ENCODE results near the gene GRWD1. TPM values are rescaled to one million over a fixed set of nuclear protein-coding genes. Genes with fewer than 3 reads are reported as not detected.

Gene GRWD1
- total and polyA plus RNA-seq, 2 of the 4 experiments (the other 2 are of a cell fraction), result 22.0 to 22.5 TPM

DNA sequence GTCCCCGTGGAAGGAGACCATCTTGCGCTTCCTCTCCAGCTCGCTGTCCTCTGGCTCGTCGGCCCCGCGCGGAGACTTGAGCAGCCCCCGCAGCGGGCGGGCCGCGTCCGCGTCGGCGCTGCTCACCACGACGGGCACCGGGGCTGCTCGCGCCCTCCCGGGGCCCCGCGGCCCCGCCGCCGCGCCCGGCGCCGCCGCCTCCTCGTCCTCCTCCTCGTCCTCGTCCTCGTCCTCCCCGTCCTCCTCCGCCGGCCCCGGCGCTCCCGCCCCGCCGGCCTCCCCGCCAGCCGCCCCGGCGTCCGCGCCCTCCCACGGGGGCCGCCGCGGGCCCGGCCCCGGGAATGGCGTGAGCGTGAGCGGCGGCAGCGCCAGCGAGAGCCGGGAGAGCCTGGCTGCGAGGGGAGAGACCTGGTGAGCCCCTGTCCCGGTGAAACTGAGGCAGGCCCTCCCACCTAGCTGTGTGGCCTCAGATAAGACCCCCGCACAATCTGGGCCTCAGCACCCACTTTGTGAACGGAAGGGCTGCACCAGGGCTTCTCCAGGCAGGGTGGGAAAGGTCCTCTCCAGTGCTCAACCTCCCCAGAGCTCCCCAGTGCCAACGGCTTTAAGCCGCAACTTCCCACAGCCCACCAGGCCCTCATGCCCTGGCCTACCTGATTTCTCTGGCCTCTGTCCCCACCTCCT is 48.1 kb downstream of the GRWD1 start (continued):
- no peak for TF ChIP-seq BHLHE40 (IDR thresholded peaks at IDR 0.05; ENCODE audit: low read depth, low read length)

DNA sequence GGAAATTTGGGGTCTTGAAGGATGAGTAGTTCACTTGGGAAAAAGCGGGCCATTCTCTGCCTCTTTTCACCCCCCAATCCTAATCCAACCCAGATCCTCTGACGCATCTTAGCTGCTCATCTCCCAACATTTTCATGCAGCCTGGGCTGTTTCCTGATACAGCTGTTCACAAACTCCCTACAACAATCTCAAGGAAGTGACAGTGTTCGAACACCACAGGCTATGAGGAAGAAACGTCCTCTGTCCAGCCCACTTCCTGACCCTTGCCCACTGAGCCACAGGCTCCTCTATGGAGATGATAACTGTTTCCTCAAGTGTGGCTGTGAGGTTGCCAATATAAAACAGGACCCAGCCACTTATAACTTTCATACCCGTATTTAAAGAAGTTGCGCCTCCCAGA is 49.6 kb downstream of the GRWD1 start:
- H3K9me1 ChIP-seq (ENCODE audit: insufficient read depth, low read length), result peaks cover 4% of the 10 kb centered on the region
- H3K4me3 ChIP-seq (ENCODE audit: insufficient read depth, low read depth, low read length), result no peak overlapping the region
- CTCF ChIA-PET, result interaction anchor here (1.1 to 1.5 kb wide), 2 partner anchors 50 to 104 kb away, joined by 3 read pairs; partner anchors contain the start of gene KDELR1
- no peak overlapping the region for H3K9ac ChIP-seq (ENCODE audit: low read depth, low read length)
- no peak overlapping the region for H3K23ac ChIP-seq (ENCODE audit: low read depth, low read length)
- DNase-seq (no peak), ATAC-seq (ENCODE audit: low read depth) (no peak)
- H3K27me3 ChIP-seq (ENCODE audit: control insufficient read depth, insufficient read depth, low read length), result peaks cover 25% of the 10 kb centered on the region
- H4K8ac ChIP-seq (ENCODE audit: low read depth in 2 of 2, low read length in 2 of 2), result no peak overlapping the region
- H3K36me3 ChIP-seq (ENCODE audit: control insufficient read depth, insufficient read depth, low read length), result no peaks in the 10 kb centered on the region
- no peak overlapping the region for H4K91ac ChIP-seq (ENCODE audit: insufficient read depth, low read depth, low read length)
- POLR2A ChIA-PET (ENCODE audit: unreplicated experiment), result no interaction called here
- H2AK9ac ChIP-seq (replicated peaks; ENCODE audit: low read depth, low read length, poor library complexity), result no peak overlapping the region
- no peak overlapping the region for H4K5ac ChIP-seq (ENCODE audit: low read depth, low read length)
- no peak overlapping the region for H2BK20ac ChIP-seq (ENCODE audit: low read depth, low read length)
- intact Hi-C loops (cut with micrococcal nuclease) (no loop called here), dilution Hi-C loops (cut with HindIII; ENCODE audit: low sequenced_read_pairs, unreplicated experiment) (no loop called here), in situ Hi-C loops (cut with MboI; ENCODE audit: low sequenced_read_pairs) (no loop called here)
- H3K79me1 ChIP-seq (ENCODE audit: low read depth in 1 of 2, low read length in 2 of 2), result peaks cover 0 to 9% of the 10 kb centered on the region in 2 experiments; a peak in 1 of 4 replicates
- no peak overlapping the region for H3K18ac ChIP-seq (ENCODE audit: low read depth, low read length)
- WGBS, 2 experiments (ENCODE audit: extremely low coverage in 2 of 2, insufficient read length in 1 of 2), result no CpG with 5 or more reads among the region's 6 CpGs
- no peak overlapping the region for H3K4ac ChIP-seq (ENCODE audit: low read depth, low read length)
- H3K4me2 ChIP-seq (ENCODE audit: low read depth, low read length), result no peak overlapping the region
- H3K14ac ChIP-seq (replicated peaks; ENCODE audit: low read depth, low read length), result no peak overlapping the region
- no TSS peak for BruUV-seq (replicated peaks)
- no peak overlapping the region for H2BK15ac ChIP-seq (ENCODE audit: low read depth, low read length)
- no peak overlapping the region for H3K27ac ChIP-seq (ENCODE audit: insufficient read depth, low read length)
- no peak overlapping the region for H2BK120ac ChIP-seq (ENCODE audit: low read depth, low read length)
- H3K56ac ChIP-seq (ENCODE audit: extremely low read depth, insufficient read depth, low read length), result no peak overlapping the region
- TF ChIP-seq POLR2A (IDR thresholded peaks at IDR 0.05; ENCODE audit: low read depth, low read length), result no peak
- no peak for TF ChIP-seq MXI1 (IDR thresholded peaks at IDR 0.05; ENCODE audit: borderline replicate concordance, low read depth, low read length)
- TF ChIP-seq, protein P1, sequence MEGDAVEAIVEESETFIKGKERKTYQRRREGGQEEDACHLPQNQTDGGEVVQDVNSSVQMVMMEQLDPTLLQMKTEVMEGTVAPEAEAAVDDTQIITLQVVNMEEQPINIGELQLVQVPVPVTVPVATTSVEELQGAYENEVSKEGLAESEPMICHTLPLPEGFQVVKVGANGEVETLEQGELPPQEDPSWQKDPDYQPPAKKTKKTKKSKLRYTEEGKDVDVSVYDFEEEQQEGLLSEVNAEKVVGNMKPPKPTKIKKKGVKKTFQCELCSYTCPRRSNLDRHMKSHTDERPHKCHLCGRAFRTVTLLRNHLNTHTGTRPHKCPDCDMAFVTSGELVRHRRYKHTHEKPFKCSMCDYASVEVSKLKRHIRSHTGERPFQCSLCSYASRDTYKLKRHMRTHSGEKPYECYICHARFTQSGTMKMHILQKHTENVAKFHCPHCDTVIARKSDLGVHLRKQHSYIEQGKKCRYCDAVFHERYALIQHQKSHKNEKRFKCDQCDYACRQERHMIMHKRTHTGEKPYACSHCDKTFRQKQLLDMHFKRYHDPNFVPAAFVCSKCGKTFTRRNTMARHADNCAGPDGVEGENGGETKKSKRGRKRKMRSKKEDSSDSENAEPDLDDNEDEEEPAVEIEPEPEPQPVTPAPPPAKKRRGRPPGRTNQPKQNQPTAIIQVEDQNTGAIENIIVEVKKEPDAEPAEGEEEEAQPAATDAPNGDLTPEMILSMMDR (conservative IDR thresholded peaks at IDR 0.05; ENCODE audit: low read depth, low read length), result no peak
- TF ChIP-seq BHLHE40 (IDR thresholded peaks at IDR 0.05; ENCODE audit: low read depth, low read length), result no peak
- no peak for TF ChIP-seq RCOR1 (IDR thresholded peaks at IDR 0.05; ENCODE audit: insufficient replicate concordance, low read length)
- no peak for TF ChIP-seq RAD21 (IDR thresholded peaks at IDR 0.05; ENCODE audit: low read length)
- TF ChIP-seq CEBPB (IDR thresholded peaks at IDR 0.05; ENCODE audit: low read depth, low read length), result no peak
- TF ChIP-seq CHD1 (IDR thresholded peaks at IDR 0.05; ENCODE audit: low read depth, low read length), result no peak
- TF ChIP-seq NFE2L2 (IDR thresholded peaks at IDR 0.05; ENCODE audit: low read depth, low read length), result no peak
- no peak for TF ChIP-seq MAFK (IDR thresholded peaks at IDR 0.05; ENCODE audit: low read depth, low read length)
- TF ChIP-seq MAZ (IDR thresholded peaks at IDR 0.05; ENCODE audit: borderline replicate concordance, low read depth, low read length), result no peak
- no peak for TF ChIP-seq ELK1 (IDR thresholded peaks at IDR 0.05; ENCODE audit: borderline replicate concordance, low read depth, low read length)
- TF ChIP-seq, protein P2, sequence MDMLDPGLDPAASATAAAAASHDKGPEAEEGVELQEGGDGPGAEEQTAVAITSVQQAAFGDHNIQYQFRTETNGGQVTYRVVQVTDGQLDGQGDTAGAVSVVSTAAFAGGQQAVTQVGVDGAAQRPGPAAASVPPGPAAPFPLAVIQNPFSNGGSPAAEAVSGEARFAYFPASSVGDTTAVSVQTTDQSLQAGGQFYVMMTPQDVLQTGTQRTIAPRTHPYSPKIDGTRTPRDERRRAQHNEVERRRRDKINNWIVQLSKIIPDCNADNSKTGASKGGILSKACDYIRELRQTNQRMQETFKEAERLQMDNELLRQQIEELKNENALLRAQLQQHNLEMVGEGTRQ (IDR thresholded peaks at IDR 0.05; ENCODE audit: low read depth, low read length), result no peak
- H4K20me1 ChIP-seq (ENCODE audit: insufficient read depth, low read length), result no peaks in the 10 kb centered on the region
- H2BK5ac ChIP-seq (ENCODE audit: low read depth, low read length, poor library complexity, severe bottlenecking), result no peak overlapping the region
- no peak overlapping the region for H2AFZ ChIP-seq (replicated peaks; ENCODE audit: low read length, poor library complexity)
- no peaks in the 10 kb centered on the region for H3K9me3 ChIP-seq (ENCODE audit: control insufficient read depth, insufficient read depth, low read length)
- H2AK5ac ChIP-seq (ENCODE audit: low read depth, low read length), result no peak overlapping the region
- H3K4me1 ChIP-seq (ENCODE audit: control insufficient read depth, insufficient read depth, low read length), result no peaks in the 10 kb centered on the region
